Activated CD8-positive, alpha-beta memory T cell treated with anti-CD3 and anti-CD28 coated beads, Interleukin-2, amount 50 U/mL, for 1 hour (primary cell): Measurements from ENCODE around the gene CHST15.
A peak's percentile ranks its signal among the peaks of the same experiment; 100 is the strongest.
"Not testable (repeated sequence)": the region's sequence is repeated elsewhere in the genome, so short reads cannot be mapped to it uniquely, and the experiment has no call there.

ENCODE experiments used
- DNase-seq: peaks from one replicate; pipeline ENCODE4 v3.0.0-alpha.2; 2020; ENCODE audit errors: extremely low read depth

CHST15 gene

GRCh38 chr10:124044143-124044862, 49.1 kb downstream of the CHST15 start:
- no peak for DNase-seq

- no peak for DNase-seq
These were observed 49.9 kb downstream of the CHST15 start for GRCh38 chr10:124043310-124044142.

- DNase-seq, result no peak
These were observed 50.6 kb downstream of the CHST15 start for GRCh38 chr10:124042656-124043309.

GRCh38 chr10:124041675-124042445, 51.5 kb downstream of the CHST15 start:
- no peak for DNase-seq

DNA sequence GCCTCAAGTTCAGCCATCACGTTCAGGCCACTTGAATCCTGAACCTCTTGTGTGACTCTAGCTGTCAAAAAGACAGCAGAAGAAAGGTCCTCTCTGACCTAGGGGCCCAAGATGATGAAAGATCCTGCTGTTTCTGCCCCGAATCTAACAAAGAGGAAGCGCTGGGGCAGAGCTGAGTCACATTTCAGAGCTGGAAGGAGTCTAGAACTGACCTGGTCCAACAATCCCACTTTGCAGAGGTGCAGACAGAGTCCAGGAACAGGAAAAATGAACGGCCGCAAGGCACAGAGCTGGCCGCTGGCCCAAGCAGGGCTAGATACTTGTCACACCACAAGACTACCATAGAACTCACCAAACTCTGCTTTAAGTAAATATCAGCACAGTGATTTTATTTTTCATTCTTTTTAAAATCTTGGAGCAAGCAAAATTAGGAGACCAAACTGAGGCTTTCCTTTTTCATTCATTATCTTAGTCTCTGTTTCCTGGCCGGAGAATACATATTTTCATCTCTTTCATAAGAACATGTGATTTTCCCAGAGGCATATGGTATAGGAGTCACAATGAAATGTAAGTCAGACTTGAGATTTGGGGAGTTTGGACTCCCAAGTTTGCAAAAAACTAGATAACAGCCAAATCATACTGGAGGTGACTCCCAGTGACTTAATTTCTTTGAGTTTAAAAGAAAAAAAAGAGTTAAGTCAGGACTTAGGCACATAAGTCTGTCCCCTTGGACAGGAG, 52.8 kb downstream of the CHST15 start:
- DNase-seq, result no peak

DNA sequence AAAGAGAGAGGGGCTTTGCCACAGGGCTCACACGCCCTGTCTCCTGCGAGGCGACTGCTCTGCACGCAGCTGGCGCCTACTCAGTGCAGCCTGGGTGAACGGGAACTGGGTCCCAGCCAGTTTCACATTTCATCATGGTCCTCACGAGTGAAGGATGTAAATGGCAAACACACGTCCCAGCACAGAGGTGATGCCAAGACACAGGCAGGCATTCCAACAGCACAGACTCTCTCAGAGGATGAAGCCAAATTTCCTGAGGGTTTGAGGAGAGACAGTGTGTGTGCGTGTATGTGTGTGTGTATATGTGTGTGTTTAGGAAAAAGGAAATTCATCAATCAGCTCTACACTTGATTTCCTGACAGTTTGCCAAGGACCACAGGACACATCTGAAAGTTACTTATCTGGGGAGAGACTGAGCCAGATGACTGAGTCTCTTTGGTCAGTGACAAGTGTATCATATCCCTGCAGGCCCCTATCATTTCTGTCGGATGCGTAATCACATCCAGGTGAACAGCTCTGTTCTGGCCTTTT, 53.9 kb downstream of the CHST15 start:
- DNase-seq, result no peak

DNA sequence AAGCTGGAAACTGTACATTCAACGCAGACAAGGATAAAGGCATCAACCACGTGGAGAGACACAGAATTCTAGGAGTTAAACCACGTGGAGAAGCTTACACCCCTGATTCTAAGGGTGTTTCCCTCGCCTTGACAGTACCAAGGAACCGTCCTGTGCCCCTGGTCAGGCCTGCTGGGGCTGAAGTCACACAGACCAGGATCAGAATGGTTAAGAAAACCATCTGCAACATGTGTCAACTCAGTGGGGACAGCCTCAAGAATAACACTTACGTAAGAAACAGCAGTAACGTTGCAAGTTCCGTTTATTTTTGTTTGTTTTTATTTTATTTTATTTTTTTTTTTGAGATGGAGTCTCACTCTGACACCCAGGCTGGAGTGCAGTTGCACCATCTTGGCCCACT, 55.6 kb downstream of the CHST15 start:
- no peak for DNase-seq

DNA sequence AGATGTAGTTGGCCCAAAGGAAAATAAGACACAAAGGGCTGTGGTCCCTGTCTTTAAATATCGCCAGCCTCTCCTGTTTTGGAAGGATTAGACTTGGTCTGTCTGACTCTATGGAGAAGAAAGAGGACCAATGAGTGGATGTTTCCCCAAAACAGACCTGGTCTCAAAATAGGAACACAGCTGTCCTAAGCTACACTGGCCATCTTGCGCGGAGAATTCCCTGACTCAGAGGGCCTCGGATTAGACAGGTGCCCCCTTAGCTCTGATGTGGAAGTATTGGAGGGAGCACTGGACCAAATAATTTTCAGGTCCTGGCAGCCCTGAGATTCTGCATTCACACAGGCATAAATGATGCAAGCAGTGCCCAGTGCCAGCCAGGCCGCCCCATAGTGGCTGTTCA, 56.1 kb downstream of the CHST15 start:
- no peak for DNase-seq

DNA sequence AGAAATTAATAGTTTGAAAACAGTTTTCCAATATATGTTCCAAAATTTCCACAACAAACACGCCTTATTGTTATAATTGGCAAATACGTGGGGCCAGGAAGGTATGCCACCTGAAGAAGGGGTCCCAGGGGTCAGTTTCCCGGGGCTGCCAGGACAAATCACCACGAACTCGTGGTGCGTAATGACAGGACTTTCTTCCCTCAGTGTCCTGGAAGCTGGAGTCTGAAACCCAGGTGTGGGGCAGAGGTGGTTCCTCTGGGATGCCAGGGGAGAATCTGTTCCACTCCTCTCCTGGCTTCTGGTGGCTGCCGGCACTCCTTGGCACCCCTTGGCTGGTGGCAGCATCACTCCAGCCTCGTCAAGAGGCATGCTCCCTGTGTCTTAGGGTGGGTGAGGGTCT, 56.7 kb downstream of the CHST15 start:
- no peak for DNase-seq

DNA sequence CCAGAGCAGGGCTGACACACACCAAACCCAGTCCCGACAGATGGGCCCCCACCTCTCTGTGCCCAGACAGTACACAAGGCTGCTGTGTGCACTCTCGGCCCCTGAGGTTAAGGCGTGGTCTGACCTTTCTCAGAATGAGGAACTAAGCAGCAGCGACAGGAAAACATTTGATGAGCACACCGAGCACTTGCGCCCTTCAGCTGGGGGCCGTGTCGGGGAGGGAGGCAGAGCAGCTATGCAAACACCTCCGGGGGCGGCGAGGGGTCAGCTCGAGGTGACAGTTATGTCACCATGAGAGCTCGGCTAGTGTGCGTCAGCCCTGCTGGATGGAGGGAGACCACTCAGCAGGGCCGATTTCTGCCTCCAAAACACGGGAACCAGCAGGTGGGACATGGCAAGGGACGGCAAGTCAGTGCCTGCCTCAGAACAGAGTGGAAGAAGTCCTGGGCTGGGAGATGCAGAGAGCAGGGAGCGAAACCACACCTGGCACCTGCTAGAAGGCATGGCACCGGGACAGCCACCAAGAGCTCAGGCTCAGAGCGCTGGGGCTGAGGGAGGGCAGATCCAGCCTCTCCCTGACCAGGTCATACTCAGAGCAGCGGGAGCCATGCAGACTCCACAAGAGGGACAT, 57.4 kb downstream of the CHST15 start:
- peak; percentile 4 for DNase-seq

DNA sequence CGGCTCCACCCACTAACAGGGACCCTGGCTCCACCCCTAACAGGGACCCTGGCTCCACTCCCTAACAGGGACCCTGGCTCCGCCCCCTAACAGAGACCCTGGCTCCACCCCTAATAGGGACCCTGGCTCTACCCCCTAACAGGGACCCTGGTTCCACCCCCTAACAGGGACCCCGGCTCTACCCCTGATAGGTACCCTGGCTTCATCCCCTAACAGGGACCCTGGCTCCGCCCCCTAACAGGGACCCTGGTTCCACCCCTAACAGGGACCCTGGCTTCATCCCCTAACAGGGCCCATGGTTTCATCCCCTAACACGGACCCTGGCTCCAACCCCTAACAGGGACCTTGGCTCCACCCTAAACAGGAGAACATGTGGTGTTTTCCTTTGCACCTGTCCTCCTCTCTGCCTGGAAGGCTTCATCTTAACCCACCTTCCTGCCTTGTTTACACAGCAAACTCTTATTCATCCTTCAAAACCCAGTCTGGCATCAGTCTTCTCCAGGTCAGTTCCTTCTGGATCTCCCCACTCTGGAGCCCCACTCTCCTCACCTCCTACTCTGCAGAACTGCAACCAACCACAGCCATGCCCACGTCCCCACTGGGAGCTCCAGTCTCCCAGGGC, 58.0 kb downstream of the CHST15 start:
- DNase-seq, result no peak

- not testable (repeated sequence) for DNase-seq
These were observed 58.7 kb downstream of the CHST15 start for GRCh38 chr10:124034576-124035305.

DNA sequence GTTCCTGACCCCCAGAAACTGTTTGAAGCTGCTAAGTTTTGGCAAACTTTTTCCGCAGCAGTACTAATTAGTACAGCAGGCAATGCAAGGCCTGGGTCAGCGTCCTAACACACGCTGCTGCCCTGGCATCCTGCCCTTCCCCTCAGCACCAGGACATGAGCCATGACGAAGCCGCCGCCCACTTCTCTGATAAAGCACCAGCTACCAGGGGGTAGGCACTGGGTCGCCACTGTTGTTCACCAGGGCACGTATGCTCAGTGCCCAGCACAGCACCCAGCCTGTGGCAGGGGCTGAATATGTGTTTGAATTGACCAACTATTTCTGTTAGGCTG, 59.5 kb downstream of the CHST15 start:
- no peak for DNase-seq

- DNase-seq, result no peak
These were observed 60.2 kb downstream of the CHST15 start for GRCh38 chr10:124032971-124033886.

- DNase-seq, result no peak
These were observed 61.1 kb downstream of the CHST15 start for GRCh38 chr10:124032087-124032935.

DNA sequence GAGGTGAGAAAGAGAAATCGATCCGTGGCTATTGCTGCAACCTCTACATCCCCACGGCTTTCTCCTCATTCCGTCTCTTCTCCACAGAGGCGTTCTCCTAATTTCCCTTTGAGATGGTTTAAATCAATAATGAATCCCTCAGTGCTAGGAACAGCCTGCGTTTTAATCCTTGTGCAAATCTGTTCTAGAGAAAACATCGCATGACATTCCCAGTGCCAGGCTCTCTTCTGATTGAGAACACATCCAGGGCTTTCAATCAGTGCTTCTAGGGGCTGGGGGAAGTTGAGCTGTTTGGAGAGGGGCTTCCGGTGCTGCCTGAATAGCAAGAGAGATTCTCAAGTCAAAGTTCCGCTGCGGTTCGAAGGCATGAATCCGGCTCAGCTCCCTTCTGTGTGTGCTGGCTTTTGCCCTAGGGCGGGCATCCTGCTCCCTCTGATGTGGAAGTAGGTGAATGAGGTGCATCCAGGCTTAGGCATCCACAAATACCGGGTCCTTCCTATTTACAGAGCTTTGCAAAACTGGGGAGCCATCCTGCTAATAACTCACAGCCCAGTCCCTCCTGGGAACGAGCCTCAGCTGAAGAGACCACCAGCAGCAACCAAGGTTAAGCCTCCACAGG, 62.8 kb downstream of the CHST15 start:
- DNase-seq, result no peak

- DNase-seq, result no peak
These were observed 63.3 kb downstream of the CHST15 start for GRCh38 chr10:124030061-124030460.
